HG02840 (cell line): ENCODE results near the gene SOCS7.

ENCODE experiments used
- ATAC-seq: cut with Tn5 transposase; IDR thresholded peaks from one replicate; pipeline ENCODE4 v1.9.1; 2021; ENCODE audit warnings: mild to moderate bottlenecking, moderate library complexity, moderate number of reproducible peaks; ENCODE audit not compliant: unreplicated experiment, low FRiP score

Gene SOCS7

GRCh38 chr17:38336838-38337237 lies 14.8 kb upstream of the SOCS7 start:
- no peak for ATAC-seq

- ATAC-seq: no peak
These were observed 13.6 kb upstream of the SOCS7 start for GRCh38 chr17:38338053-38338452.

GRCh38 chr17:38338535-38338934 lies 13.1 kb upstream of the SOCS7 start:
- no peak for ATAC-seq

GRCh38 chr17:38339891-38340290 lies 11.8 kb upstream of the SOCS7 start:
- ATAC-seq: no peak

- no peak for ATAC-seq
These were observed 10.5 kb upstream of the SOCS7 start for GRCh38 chr17:38341035-38341721.

GRCh38 chr17:38342886-38343607 lies 8.6 kb upstream of the SOCS7 start:
- no peak for ATAC-seq

GRCh38 chr17:38343608-38344419 lies 7.8 kb upstream of the SOCS7 start, which contains the start of gene GPR179:
Gene GPR179 (minus strand): TSS chr17:38343956. CDS start chr17:38343789, 167 bp downstream.
- ATAC-seq: no peak

- no peak for ATAC-seq
These were observed 7.3 kb upstream of the SOCS7 start for GRCh38 chr17:38344420-38344745.

GRCh38 chr17:38345743-38346142 lies 5.9 kb upstream of the SOCS7 start:
- no peak for ATAC-seq

GRCh38 chr17:38349097-38349730 lies 2.4 kb upstream of the SOCS7 start:
- ATAC-seq: no peak

- ATAC-seq: no peak
These were observed 1.6 kb upstream of the SOCS7 start for GRCh38 chr17:38350035-38350434.

GRCh38 chr17:38352245-38353085 lies 821 bp downstream of the SOCS7 start:
- ATAC-seq: peak; percentile 9

- ATAC-seq: no peak
These were observed 1.5 kb downstream of the SOCS7 start for GRCh38 chr17:38353086-38353604.

- no peak for ATAC-seq
These were observed 2.0 kb downstream of the SOCS7 start for GRCh38 chr17:38353668-38354067.

GRCh38 chr17:38354466-38354865 lies 2.8 kb downstream of the SOCS7 start:
- ATAC-seq: no peak

- no peak for ATAC-seq
These were observed 3.6 kb downstream of the SOCS7 start for GRCh38 chr17:38355251-38355650.

GRCh38 chr17:38357486-38358123 lies 6.0 kb downstream of the SOCS7 start:
- ATAC-seq: no peak

GRCh38 chr17:38358586-38359513 lies 7.2 kb downstream of the SOCS7 start:
- no peak for ATAC-seq
